H9 (cell line): ENCODE data around the gene TICRR. TPM values are rescaled to one million over a fixed set of nuclear protein-coding genes. Genes with fewer than 3 reads are reported as not detected.

Experiments used
- DNase-seq: peaks from one replicate; pipeline ENCODE4 v3.0.0-alpha.2; 2017
- H2AFZ ChIP-seq: one replicate; pipeline ENCODE4 v1.6.1; 2013; ENCODE audit warnings: mild to moderate bottlenecking, low read length, control low read depth, moderate library complexity
- H2AK5ac ChIP-seq: 2 replicates; pipeline ENCODE4 v1.6.1; 2013; ENCODE audit warnings: low read length, control low read depth, mixed read lengths; ENCODE audit not compliant: insufficient read length
- H2BK120ac ChIP-seq: one replicate; pipeline ENCODE4 v1.6.1; 2013; ENCODE audit warnings: low read depth, mild to moderate bottlenecking, low read length, control low read depth, inconsistent platforms; ENCODE audit not compliant: poor library complexity, severe bottlenecking
- H2BK12ac ChIP-seq: 2 replicates; pipeline ENCODE4 v1.6.1; 2013; ENCODE audit warnings: low read length, control low read depth, mixed read lengths, low read depth; ENCODE audit not compliant: insufficient read length
- H2BK15ac ChIP-seq: 2 replicates; pipeline ENCODE4 v1.6.1; 2013; ENCODE audit warnings: low read depth, low read length, control low read depth
- H2BK20ac ChIP-seq: one replicate; pipeline ENCODE4 v1.6.1; 2013; ENCODE audit warnings: low read depth, mild to moderate bottlenecking, low read length, control low read depth, inconsistent platforms; ENCODE audit not compliant: poor library complexity, severe bottlenecking
- H2BK5ac ChIP-seq: 2 replicates; pipeline ENCODE4 v1.6.1; 2013; ENCODE audit warnings: low read length, control low read depth, mixed read lengths; ENCODE audit not compliant: insufficient read length
- H3K14ac ChIP-seq: 2 replicates; pipeline ENCODE4 v1.6.1; 2013; ENCODE audit warnings: low read length, control low read depth; ENCODE audit not compliant: insufficient read depth
- H3K18ac ChIP-seq: 2 replicates; pipeline ENCODE4 v1.6.1; 2013; ENCODE audit warnings: low read depth, mild to moderate bottlenecking, mixed read lengths, low read length, control low read depth; ENCODE audit not compliant: insufficient read length
- H3K23ac ChIP-seq: 2 replicates; pipeline ENCODE4 v1.6.1; 2013; ENCODE audit warnings: low read length, control low read depth, mixed read lengths, low read depth; ENCODE audit not compliant: insufficient read length
- H3K23me2 ChIP-seq: 2 replicates; pipeline ENCODE4 v1.6.1; 2013; ENCODE audit warnings: low read depth, mild to moderate bottlenecking, mixed read lengths, low read length, control low read depth; ENCODE audit not compliant: insufficient read length, poor library complexity, severe bottlenecking
- H3K27ac ChIP-seq: 2 replicates; pipeline ENCODE4 v1.5.1; 2013; ENCODE audit warnings: low read length, control low read depth, mixed read lengths, low read depth; ENCODE audit not compliant: insufficient read length
- H3K27me3 ChIP-seq: 2 replicates; pipeline ENCODE4 v1.6.1; 2013; ENCODE audit warnings: low read length, control low read depth, inconsistent platforms; ENCODE audit not compliant: insufficient read depth
- H3K4ac ChIP-seq: 2 replicates; pipeline ENCODE4 v1.6.1; 2013; ENCODE audit warnings: low read depth, mild to moderate bottlenecking, control low read depth, inconsistent platforms, low read length, moderate library complexity
- H3K4me1 ChIP-seq: 2 replicates; pipeline ENCODE4 v1.6.1; 2013; ENCODE audit warnings: low read length, control low read depth, inconsistent platforms; ENCODE audit not compliant: insufficient read depth
- H3K4me2 ChIP-seq: 2 replicates; pipeline ENCODE4 v1.6.1; 2013; ENCODE audit warnings: low read length, control low read depth, mixed read lengths; ENCODE audit not compliant: insufficient read length, insufficient read depth
- H3K56ac ChIP-seq: 2 replicates; pipeline ENCODE4 v1.6.1; 2013; ENCODE audit warnings: low read depth, mild to moderate bottlenecking, mixed read lengths, low read length, control low read depth; ENCODE audit not compliant: insufficient read length
- H3K79me1 ChIP-seq: 2 replicates; pipeline ENCODE4 v1.6.1; 2013; ENCODE audit warnings: low read depth, mild to moderate bottlenecking, moderate library complexity, low read length, control low read depth, inconsistent platforms; ENCODE audit not compliant: insufficient read depth, poor library complexity, severe bottlenecking
- H3K79me2 ChIP-seq: 2 replicates; pipeline ENCODE4 v1.6.1; 2013; ENCODE audit warnings: low read length, control low read depth, inconsistent platforms; ENCODE audit not compliant: insufficient read depth
- H3K9ac ChIP-seq: 2 replicates; pipeline ENCODE4 v1.6.1; 2013; ENCODE audit warnings: low read length, control low read depth, mixed read lengths; ENCODE audit not compliant: insufficient read length; ENCODE audit errors: extremely low read depth
- H3K9me3 ChIP-seq: one replicate; pipeline ENCODE4 v1.6.1; 2013; ENCODE audit warnings: low read depth, low read length, inconsistent platforms; ENCODE audit not compliant: control insufficient read depth
- H3T11ph ChIP-seq: one replicate; pipeline ENCODE4 v1.6.1; 2013; ENCODE audit warnings: mild to moderate bottlenecking, low read length, control low read depth, inconsistent platforms
- H4K20me1 ChIP-seq: one replicate; pipeline ENCODE4 v1.6.1; 2013; ENCODE audit not compliant: control insufficient read depth, insufficient read length, insufficient read depth
- H4K5ac ChIP-seq: 2 replicates; pipeline ENCODE4 v1.6.1; 2013; ENCODE audit warnings: low read depth, mild to moderate bottlenecking, mixed read lengths, low read length, control low read depth; ENCODE audit not compliant: insufficient read length
- H4K8ac ChIP-seq: replicated peaks from 2 replicates; pipeline ENCODE4 v1.6.1; 2013; ENCODE audit warnings: low read length, control low read depth, mixed read lengths, low read depth; ENCODE audit not compliant: insufficient read length
- H4K91ac ChIP-seq: 2 replicates; pipeline ENCODE4 v1.6.1; 2013; ENCODE audit warnings: low read depth, mild to moderate bottlenecking, moderate library complexity, mixed read lengths, low read length, control low read depth; ENCODE audit not compliant: insufficient read length
- H3K27ac Mint-ChIP-seq, 3 experiments: 2 replicates in 2 of 3; 3 replicates in 1 of 3; pipeline ENCODE4 v1.8.0; 2020 to 2021; ENCODE audit warnings: mixed read lengths in 3 of 3, mild to moderate bottlenecking in 1 of 3, moderate library complexity in 1 of 3
- H3K27me3 Mint-ChIP-seq: 2 replicates; pipeline ENCODE4 v1.8.0; 2021; ENCODE audit warnings: low read depth, mild to moderate bottlenecking, moderate library complexity, mixed read lengths
- H3K36me3 Mint-ChIP-seq, 3 experiments: 2 replicates in 2 of 3; 3 replicates in 1 of 3; pipeline ENCODE4 v1.8.0; 2020 to 2021; ENCODE audit warnings: low read depth in 3 of 3, mixed read lengths in 3 of 3; ENCODE audit not compliant: insufficient read depth in 1 of 3
- H3K4me1 Mint-ChIP-seq, 2 experiments: 2 replicates each; pipeline ENCODE4 v1.8.0; 2020; ENCODE audit warnings: mixed read lengths in 2 of 2
- H3K4me3 Mint-ChIP-seq, 2 experiments: 2 replicates in 1 of 2; 3 replicates in 1 of 2; pipeline ENCODE4 v1.8.0; 2020 to 2021; ENCODE audit warnings: mild to moderate bottlenecking in 2 of 2, mixed read lengths in 2 of 2, moderate library complexity in 1 of 2
- H3K9me3 Mint-ChIP-seq, 2 experiments: 2 replicates in 1 of 2; 3 replicates in 1 of 2; pipeline ENCODE4 v1.8.0; 2020; ENCODE audit warnings: mild to moderate bottlenecking in 2 of 2, mixed read lengths in 2 of 2, moderate library complexity in 1 of 2
- whole genome bisulfite sequencing: extraction: QIAGEN DNeasy Blood & Tissue Kit; methylation state at CpG from one replicate; pipeline ENCODE4 v1.1.7; 2013; ENCODE audit warnings: missing lambda C conversion rate, low lambda C conversion rate, mixed read lengths; ENCODE audit not compliant: insufficient read length; ENCODE audit errors: extremely low coverage; 5-methylcytosine and 5-hydroxymethylcytosine counted together
- total RNA-seq: library from RNA; stranded (reverse); gene quantifications from 2 replicates; pipeline ENCODE4 v1.2.1, GENCODE V29; 2021
- TF ChIP-seq, protein P1 (sequence below): fragments of 200-600 bp; sonication (generic); conservative IDR thresholded peaks from 3 replicates; pipeline ENCODE4 v1.8.0; 2021; ENCODE audit warnings: antibody characterized with exemption, mild to moderate bottlenecking

TICRR gene
- total RNA-seq, 1 experiment from 2014 or later, result 26.0 TPM

- Histone ChIP-seq H2BK12ac (no peak overlapping the region), H3K79me1 (no peaks in the 10 kb centered on the region), H2BK5ac (no peak overlapping the region), H2AK5ac (no peak overlapping the region), H3K23ac (no peak overlapping the region), H3K23me2 (no peaks in the 10 kb centered on the region), H3K9ac (no peak overlapping the region), H2AFZ (no peak overlapping the region), H3K56ac (no peak overlapping the region), H3K4me1 (no peaks in the 10 kb centered on the region), H4K20me1 (no peaks in the 10 kb centered on the region), H2BK120ac (no peak overlapping the region), H3K18ac (no peak overlapping the region), H3K4ac (no peak overlapping the region), H4K8ac (no peak overlapping the region), H3K14ac (no peak overlapping the region), H2BK15ac (no peak overlapping the region), H3K27me3 (no peaks in the 10 kb centered on the region), H3K4me2 (no peak overlapping the region), H2BK20ac (no peak overlapping the region), H3T11ph (no peak overlapping the region), H3K27ac (no peak overlapping the region), H4K5ac (no peak overlapping the region), H3K9me3 (no peaks in the 10 kb centered on the region), H3K79me2 (no peaks in the 10 kb centered on the region), H4K91ac (no peak overlapping the region)
- Mint-ChIP-seq H3K27ac (no peak overlapping the region), H3K27me3 (no peaks in the 10 kb centered on the region), H3K4me1 (peaks cover 0 to 2% of the 10 kb centered on the region in 2 experiments; a peak in 1 of 4 replicates), H3K4me3 (no peak overlapping the region), H3K36me3 (peaks cover 49 to 84% (median 84%) of the 10 kb centered on the region in 3 experiments), H3K9me3 (no peaks in the 10 kb centered on the region)
- no CpG with 5 or more reads among the region's 4 CpGs for WGBS
- no peak for DNase-seq
- TF ChIP-seq, protein P1, sequence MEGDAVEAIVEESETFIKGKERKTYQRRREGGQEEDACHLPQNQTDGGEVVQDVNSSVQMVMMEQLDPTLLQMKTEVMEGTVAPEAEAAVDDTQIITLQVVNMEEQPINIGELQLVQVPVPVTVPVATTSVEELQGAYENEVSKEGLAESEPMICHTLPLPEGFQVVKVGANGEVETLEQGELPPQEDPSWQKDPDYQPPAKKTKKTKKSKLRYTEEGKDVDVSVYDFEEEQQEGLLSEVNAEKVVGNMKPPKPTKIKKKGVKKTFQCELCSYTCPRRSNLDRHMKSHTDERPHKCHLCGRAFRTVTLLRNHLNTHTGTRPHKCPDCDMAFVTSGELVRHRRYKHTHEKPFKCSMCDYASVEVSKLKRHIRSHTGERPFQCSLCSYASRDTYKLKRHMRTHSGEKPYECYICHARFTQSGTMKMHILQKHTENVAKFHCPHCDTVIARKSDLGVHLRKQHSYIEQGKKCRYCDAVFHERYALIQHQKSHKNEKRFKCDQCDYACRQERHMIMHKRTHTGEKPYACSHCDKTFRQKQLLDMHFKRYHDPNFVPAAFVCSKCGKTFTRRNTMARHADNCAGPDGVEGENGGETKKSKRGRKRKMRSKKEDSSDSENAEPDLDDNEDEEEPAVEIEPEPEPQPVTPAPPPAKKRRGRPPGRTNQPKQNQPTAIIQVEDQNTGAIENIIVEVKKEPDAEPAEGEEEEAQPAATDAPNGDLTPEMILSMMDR, result no peak
Measured at GRCh38 chr15:89599021-89599420, 23.8 kb downstream of the TICRR start.
